Thoracic aorta (tissue), 2 donors: ENCODE measurements around the gene ZNF346. TPM values are rescaled to one million over a fixed set of nuclear protein-coding genes. Genes with fewer than 3 reads are reported as not detected.

Source experiments
- ATAC-seq: fragments of 150-250 bp; one replicate; pipeline ENCODE4 v1.8.0; 2017; ENCODE audit warnings: low read depth; ENCODE audit not compliant: insufficient number of reproducible peaks, low FRiP score
- DNase-seq: peaks from one replicate; pipeline ENCODE4 v3.0.0-alpha.2; 2020; ENCODE audit warnings: low spot score
- H3K27ac ChIP-seq, 2 donors: fragments of 200-600 bp; sonication (generic); 1 replicate in 1 of 2; 2 replicates in 1 of 2; pipeline ENCODE4 v1.5.1; 2016; ENCODE audit warnings: mild to moderate bottlenecking in 2 of 2, moderate library complexity in 2 of 2
- H3K27me3 ChIP-seq: fragments of 200-600 bp; sonication (generic); replicated peaks from 2 replicates; pipeline ENCODE4 v1.6.0; 2016; ENCODE audit warnings: mild to moderate bottlenecking; ENCODE audit not compliant: insufficient read depth
- H3K36me3 ChIP-seq: fragments of 200-600 bp; sonication (generic); one replicate; pipeline ENCODE4 v1.5.1; 2016
- H3K4me1 ChIP-seq, 2 donors: fragments of 200-600 bp; sonication (generic); 1 replicate in 1 of 2; 2 replicates in 1 of 2; pipeline versions ENCODE4 v1.5.1 to v1.6.0; 2016; ENCODE audit warnings: low read depth in 2 of 2, mild to moderate bottlenecking in 1 of 2; ENCODE audit not compliant: control insufficient read depth in 1 of 2
- H3K4me3 ChIP-seq: fragments of 200-600 bp; sonication (generic); 2 replicates; pipeline ENCODE4 v1.5.1; 2016; ENCODE audit warnings: mild to moderate bottlenecking
- H3K9me3 ChIP-seq: fragments of 200-600 bp; sonication (generic); 2 replicates; pipeline ENCODE4 v1.5.1; 2016
- CTCF ChIP-seq: fragments of 200-600 bp; sonication (generic); IDR thresholded peaks from one replicate; pipeline ENCODE4 v1.5.1; 2019; ENCODE audit warnings: antibody characterized with exemption
- total RNA-seq, 2 donors: library from RNA; depleted of rRNA; stranded (reverse); fragments of >200 nt; gene quantifications; one replicate each; pipeline versions ENCODE4 v1.1.0 to v1.2.3, GENCODE V29; 2016

ZNF346 gene
- total RNA-seq, 2 donors from 2014 or later = 22.9 to 25.1 TPM

DNA sequence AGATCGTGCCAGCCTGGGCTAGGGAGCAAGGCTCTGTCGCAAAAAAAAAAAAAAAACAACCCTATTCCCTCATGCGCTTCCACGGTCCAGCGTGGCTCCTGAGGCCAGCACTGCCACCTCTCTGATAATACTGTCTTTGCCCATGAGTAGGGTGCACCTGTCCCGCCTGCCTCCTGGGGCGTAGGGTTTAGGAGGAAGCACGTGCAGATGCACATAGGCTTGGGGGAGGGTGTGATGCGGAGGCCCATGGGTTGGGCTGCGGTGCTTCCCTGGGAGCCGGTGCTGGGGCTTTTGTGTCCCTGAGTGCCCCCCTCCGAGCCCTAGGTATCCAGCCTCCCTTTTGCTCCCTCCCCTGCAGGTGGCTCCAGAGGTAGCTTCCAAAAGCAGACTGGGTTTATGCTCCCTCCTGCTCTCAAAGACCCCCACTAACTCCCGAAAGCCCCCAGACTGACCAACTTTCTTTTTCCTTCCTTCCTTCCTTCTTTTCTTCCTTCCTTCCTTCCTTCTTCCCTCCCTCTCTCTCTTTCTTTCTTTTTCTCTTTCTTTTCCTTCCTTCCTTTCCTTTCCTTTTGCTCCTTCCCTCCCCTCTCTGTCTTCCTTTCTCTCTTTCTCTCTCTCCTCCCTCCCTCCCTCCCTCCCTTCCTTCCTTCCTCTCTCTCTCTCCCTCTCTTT lies 77.1 kb downstream of the ZNF346 start:
- Histone ChIP-seq H3K36me3 (no peaks in the 10 kb centered on the region), H3K4me1 (no peaks in the 10 kb centered on the region), H3K27me3 (peaks cover 3% of the 10 kb centered on the region), H3K27ac (no peak overlapping the region), H3K4me3 (no peak overlapping the region), H3K9me3 (no peaks in the 10 kb centered on the region)
- ATAC-seq (no peak), DNase-seq (no peak)
- TF ChIP-seq CTCF = no peak

GRCh38 chr5:177100714-177101121 lies 78.2 kb downstream of the ZNF346 start:
- no peak overlapping the region for H3K27ac ChIP-seq
- H3K4me1 ChIP-seq = no peaks in the 10 kb centered on the region
- no peak overlapping the region for H3K4me3 ChIP-seq
- no peaks in the 10 kb centered on the region for H3K36me3 ChIP-seq
- peaks cover 3% of the 10 kb centered on the region for H3K27me3 ChIP-seq
- TF ChIP-seq CTCF = no peak
- ATAC-seq (no peak), DNase-seq (no peak)
- H3K9me3 ChIP-seq = no peaks in the 10 kb centered on the region

DNA sequence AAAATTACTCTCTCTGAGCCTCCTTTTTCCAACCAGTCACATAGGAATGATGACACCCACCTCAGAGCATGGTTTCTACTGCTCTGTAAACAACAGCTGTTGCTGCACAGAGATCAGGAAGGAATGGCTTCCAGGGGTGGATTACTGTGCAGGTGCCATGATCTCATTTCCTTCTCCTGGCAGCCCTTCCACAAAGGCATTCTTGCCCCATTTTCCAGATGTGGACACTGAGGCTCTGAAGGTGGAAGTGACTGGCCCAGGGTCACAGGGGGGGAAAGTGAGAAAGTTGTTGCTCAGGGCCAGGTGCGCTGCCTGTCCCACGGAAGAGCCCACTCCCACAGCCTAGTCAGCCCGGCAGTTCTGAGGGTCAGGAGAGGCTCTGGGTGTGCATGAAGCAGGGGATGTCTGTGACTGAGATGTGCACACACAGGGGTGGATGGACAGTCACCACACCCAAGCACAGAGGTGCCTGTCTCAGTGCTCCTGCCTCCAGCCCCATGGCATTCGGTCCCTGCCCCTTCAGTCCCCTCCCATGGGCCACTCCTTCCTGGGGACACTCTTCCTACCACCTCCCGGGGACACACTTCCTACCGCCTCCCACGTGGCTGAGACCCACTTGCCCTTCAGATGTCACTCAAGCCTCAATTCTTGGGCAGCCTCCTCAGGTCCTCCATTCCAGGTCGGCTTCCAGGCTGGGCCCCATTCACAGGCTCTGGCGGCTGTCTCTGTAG lies 81.2 kb downstream of the ZNF346 start:
- H3K36me3 ChIP-seq = no peaks in the 10 kb centered on the region
- H3K27me3 ChIP-seq = peaks cover 3% of the 10 kb centered on the region
- no peaks in the 10 kb centered on the region for H3K4me1 ChIP-seq
- H3K27ac ChIP-seq = no peak overlapping the region
- TF ChIP-seq CTCF = no peak
- H3K9me3 ChIP-seq = no peaks in the 10 kb centered on the region
- ATAC-seq (no peak), DNase-seq (no peak)
- H3K4me3 ChIP-seq = no peak overlapping the region

- no peak overlapping the region for H3K27ac ChIP-seq
- no peak for TF ChIP-seq CTCF
- no peak for DNase-seq
- H3K27me3 ChIP-seq = peaks cover 3% of the 10 kb centered on the region
- no peaks in the 10 kb centered on the region for H3K9me3 ChIP-seq
- no peaks in the 10 kb centered on the region for H3K4me1 ChIP-seq
- no peak overlapping the region for H3K4me3 ChIP-seq
- no peaks in the 10 kb centered on the region for H3K36me3 ChIP-seq
- no peak for ATAC-seq
These were observed 83.4 kb downstream of the ZNF346 start for GRCh38 chr5:177105691-177106476.

GRCh38 chr5:177107159-177107558 lies 84.7 kb downstream of the ZNF346 start:
- Histone ChIP-seq H3K27ac (no peak overlapping the region), H3K27me3 (no peaks in the 10 kb centered on the region), H3K4me1 (no peaks in the 10 kb centered on the region), H3K36me3 (no peaks in the 10 kb centered on the region), H3K9me3 (no peaks in the 10 kb centered on the region), H3K4me3 (no peak overlapping the region)
- ATAC-seq (no peak), DNase-seq (no peak)
- TF ChIP-seq CTCF = no peak
